Right ventricle myocardium inferior (tissue), 1 donor: ENCODE measurements around the gene MED10. TPM values are rescaled to one million over a fixed set of nuclear protein-coding genes. Genes with fewer than 3 reads are reported as not detected.

Source experiments
- ATAC-seq: fragments of 200-7000 bp; cut with Tn5 transposase; one replicate; pipeline ENCODE4 v1.9.1; 2020; ENCODE audit warnings: mild to moderate bottlenecking, moderate library complexity
- DNase-seq: peaks from one replicate; pipeline ENCODE4 v3.0.0; 2021; ENCODE audit errors: missing footprints
- intact Hi-C: fragments of 100-400 bp; cut with DNase I; formaldehyde crosslinking; loops from one replicate; pipeline ENCODE4 v1.11.0; 2022
- total RNA-seq: library from RNA; stranded (reverse); fragmentation: NEBNext Ultra II Directional; extraction: Animal tissue kit (Norgen Biotek cat#: 25700); gene quantifications from one replicate; pipeline ENCODE4 v1.2.1, GENCODE V29; 2021
- donor health status: DM: no; HTN: yes; CAD: no; lungs with severe emphysema.

MED10 gene
- total RNA-seq, 1 donor from 2014 or later = 28.9 TPM

GRCh38 chr5:6402939-6403338 lies 24.6 kb upstream of the MED10 start:
- no peak for DNase-seq
- ATAC-seq = no peak
- intact Hi-C loops = no loop called here

- DNase-seq = no peak
- intact Hi-C loops = no loop called here
- no peak for ATAC-seq
Measured at GRCh38 chr5:6401410-6401809, 23.1 kb upstream of the MED10 start.

GRCh38 chr5:6399980-6400910 lies 21.9 kb upstream of the MED10 start:
- DNase-seq (no peak), ATAC-seq (no peak)
- intact Hi-C loops = no loop called here

GRCh38 chr5:6398570-6399230 lies 20.4 kb upstream of the MED10 start:
- ATAC-seq = no peak
- intact Hi-C loops = no loop called here

GRCh38 chr5:6397536-6398269 lies 19.4 kb upstream of the MED10 start:
- no peak for DNase-seq
- ATAC-seq = no peak
- intact Hi-C loops = no loop called here

More at GRCh38 chr5:6398570-6399230, 20.4 kb upstream of the MED10 start:
- DNase-seq = no peak

- ATAC-seq = no peak
- no peak for DNase-seq
- intact Hi-C loops = no loop called here
Measured at GRCh38 chr5:6396836-6397535, 18.6 kb upstream of the MED10 start.

- DNase-seq (no peak), ATAC-seq (no peak)
- intact Hi-C loops = no loop called here
Measured at GRCh38 chr5:6396043-6396442, 17.7 kb upstream of the MED10 start.

GRCh38 chr5:6395621-6396020 lies 17.3 kb upstream of the MED10 start:
- intact Hi-C loops = no loop called here
- no peak for ATAC-seq
- DNase-seq = no peak

- intact Hi-C loops = no loop called here
- no peak for DNase-seq
- ATAC-seq = no peak
Measured at GRCh38 chr5:6395102-6395445, 16.7 kb upstream of the MED10 start.

- DNase-seq (no peak), ATAC-seq (no peak)
- intact Hi-C loops = no loop called here
Measured at GRCh38 chr5:6394429-6395101, 16.2 kb upstream of the MED10 start.

- intact Hi-C loops = no loop called here
- ATAC-seq = no peak
- DNase-seq = no peak
Measured at GRCh38 chr5:6393596-6394194, 15.3 kb upstream of the MED10 start.

- intact Hi-C loops = no loop called here
- DNase-seq (no peak), ATAC-seq (no peak)
Measured at GRCh38 chr5:6392561-6392960, 14.2 kb upstream of the MED10 start.

- ATAC-seq = no peak
- DNase-seq = no peak
- intact Hi-C loops = no loop called here
Measured at GRCh38 chr5:6391151-6391550, 12.8 kb upstream of the MED10 start.

- DNase-seq (no peak), ATAC-seq (no peak)
- intact Hi-C loops = no loop called here
Measured at GRCh38 chr5:6389946-6390530, 11.7 kb upstream of the MED10 start.

- no peak for DNase-seq
- no peak for ATAC-seq
- intact Hi-C loops = no loop called here
Measured at GRCh38 chr5:6389397-6389796, 11.1 kb upstream of the MED10 start.

GRCh38 chr5:6387970-6388369 lies 9.6 kb upstream of the MED10 start:
- DNase-seq = no peak
- intact Hi-C loops = no loop called here
- ATAC-seq = no peak

GRCh38 chr5:6386271-6386670 lies 7.9 kb upstream of the MED10 start:
- intact Hi-C loops = no loop called here
- no peak for DNase-seq
- ATAC-seq = no peak

GRCh38 chr5:6384856-6385255 lies 6.5 kb upstream of the MED10 start:
- intact Hi-C loops = no loop called here
- DNase-seq (no peak), ATAC-seq (no peak)
